ENCODE data around the gene GSTO1.

GSTO1 gene

GRCh38 chr10:104315486-104315921 is 60.8 kb downstream of the GSTO1 start:
- no peak overlapping the region for H3K4me3 ChIP-seq (ENCODE audit: control insufficient read depth, low read depth, low read length)
- DNase-seq (ENCODE audit: low read depth), result no peak
- TF ChIP-seq CTCF (IDR thresholded peaks at IDR 0.05; ENCODE audit: control insufficient read depth, insufficient read depth, low read depth, low read length, missing control alignments), result no peak

GRCh38 chr10:104316321-104317099 is 61.8 kb downstream of the GSTO1 start:
- no peak for DNase-seq (ENCODE audit: low read depth)
- no peak for TF ChIP-seq CTCF (IDR thresholded peaks at IDR 0.05; ENCODE audit: control insufficient read depth, insufficient read depth, low read depth, low read length, missing control alignments)
- no peak overlapping the region for H3K4me3 ChIP-seq (ENCODE audit: control insufficient read depth, low read depth, low read length)
